K562 (cell line): ENCODE data around the gene GMEB2. TPM values are rescaled to one million over a fixed set of nuclear protein-coding genes. Genes with fewer than 3 reads are reported as not detected.
A peak's percentile ranks its signal among the peaks of the same experiment; 100 is the strongest.

Experiments used
- CREB1 ChIP-seq, 2 experiments: sonication (generic) in 1 of 2; formaldehyde crosslinking in 1 of 2; IDR thresholded peaks; 2 replicates each; pipeline versions ENCODE4 v1.6.1 to v1.8.0; 2012 to 2022; ENCODE audit warnings: inconsistent platforms in 1 of 2, mild to moderate bottlenecking in 1 of 2, missing genetic modification reagents in 1 of 2, moderate library complexity in 1 of 2
- CUX1 ChIP-seq: fragments of 200-800 bp; sonication (Bioruptor generic); IDR thresholded peaks from 2 replicates; pipeline ENCODE4 v1.6.1; 2016; ENCODE audit warnings: missing genetic modification characterization, missing compliant biosample characterization
- ETV5 ChIP-seq: sonication (generic); formaldehyde crosslinking; IDR thresholded peaks from 2 replicates; pipeline ENCODE4 v1.4.0; 2020; ENCODE audit warnings: low read depth, mild to moderate bottlenecking, missing genetic modification reagents
- HDAC6 ChIP-seq: IDR thresholded peaks from 2 replicates; pipeline ENCODE4 v1.6.1; 2012; ENCODE audit warnings: low read depth, mild to moderate bottlenecking, control low read depth, inconsistent platforms, low read length, moderate library complexity
- HINFP ChIP-seq: fragments of 450-650 bp; conservative IDR thresholded peaks from 2 replicates; pipeline ENCODE4 v1.6.1; 2016; ENCODE audit warnings: missing genetic modification characterization, low read depth, mild to moderate bottlenecking, control low read depth, missing compliant biosample characterization
- IFI16 ChIP-seq: fragments of 250-450 bp; sonication (Bioruptor Pico); IDR thresholded peaks from 2 replicates; pipeline ENCODE4 v2.1.2; 2022; ENCODE audit warnings: mild to moderate bottlenecking, inconsistent platforms
- NCOA6 ChIP-seq: fragments of 450-650 bp; IDR thresholded peaks from 2 replicates; pipeline ENCODE4 v1.6.1; 2017; ENCODE audit warnings: mild to moderate bottlenecking
- ZBTB40 ChIP-seq, 2 experiments: fragments of 450-650 bp in 1 of 2; sonication (generic) in 1 of 2; formaldehyde crosslinking in 1 of 2; IDR thresholded peaks; 2 replicates each; pipeline versions ENCODE4 v1.7.1 to v1.9.0; 2016 to 2022; ENCODE audit warnings: inconsistent platforms in 1 of 2, mild to moderate bottlenecking in 1 of 2, missing genetic modification reagents in 1 of 2
- ZFX ChIP-seq: sonication (generic); formaldehyde crosslinking; IDR thresholded peaks from 2 replicates; pipeline ENCODE4 v1.8.0; 2022; ENCODE audit warnings: mild to moderate bottlenecking, missing genetic modification reagents, moderate library complexity
- polyA plus RNA-seq, 8 experiments: library from polyadenylated mRNA; depleted of rRNA in 4 of 8; stranded (reverse) in 5 of 8; unstranded in 3 of 8; fragments of >200 nt; fragmentation: Nextera tagmentation in 2 of 8; fragmentation: Illumina TruSeq in 1 of 8; extraction: Ambion mirVana in 2 of 8; extraction: Trizol in 1 of 8; gene quantifications; 2 replicates each; pipeline versions ENCODE4 v1.2.1 to v1.2.3, GENCODE V29; 2011 to 2014; ENCODE audit warnings: inconsistent platforms in 1 of 8, missing spikeins in 1 of 8
- total RNA-seq, 7 experiments: library from RNA; depleted of rRNA in 6 of 7; stranded (reverse); fragments of >200 nt in 6 of 7; fragmentation: Illumina TruSeq in 2 of 7; extraction: Trizol in 2 of 7; gene quantifications; 2 replicates each; pipeline versions ENCODE4 v1.2.1 to v1.2.3, GENCODE V29; 2011 to 2021; ENCODE audit warnings: low replicate concordance in 1 of 7

GMEB2 gene
- total and polyA plus RNA-seq, 9 of the 15 experiments (the other 6 are each of a cell fraction or from before 2014, with no cell fraction given): 0.03 to 13.9 (median 6.3) TPM

GRCh38 chr20:63653041-63653973 is 26.4 kb upstream of the GMEB2 start, which contains the start of gene STMN3 (continued):
- TF ChIP-seq HINFP (tag) (no peak), ETV5 (peak; percentile 96), HDAC6 (no peak), CREB1 (IDR thresholded peaks at IDR 0.05) (no peak), CREB1 (CRISPR knock-in tag; IDR thresholded peaks at IDR 0.05) (peak; percentile 78), NCOA6 (no peak; the same call in 1 of the 2 replicates), IFI16 (no peak), ZFX (CRISPR knock-in tag) (peak; percentile 71), CUX1 (CRISPR knock-in tag) (no peak), ZBTB40 (IDR thresholded peaks at IDR 0.05) (peak; percentile 87), ZBTB40 (CRISPR knock-in tag; IDR thresholded peaks at IDR 0.05) (peak; percentile 51; the same call in 1 of the 2 replicates)
